GM13976 (cell line): ENCODE data around the gene PEMT.

Experiments used
- DNase-seq: peaks from one replicate; pipeline ENCODE4 v3.0.0; 2012; ENCODE audit warnings: low spot score
- in situ Hi-C: fragments of 300-500 bp; cut with MboI; formaldehyde crosslinking; loops from one replicate; pipeline ENCODE4 v1.12.0; 2022; ENCODE audit warnings: low sequenced_read_pairs, mixed read lengths, inconsistent platforms; ENCODE audit not compliant: unreplicated experiment
- TF ChIP-seq, protein P1 (sequence below): IDR thresholded peaks from 2 replicates; pipeline ENCODE4 v1.5.1; 2012; ENCODE audit warnings: borderline replicate concordance, mild to moderate bottlenecking; ENCODE audit not compliant: insufficient read depth; ENCODE audit errors: extremely low read depth, missing control alignments, control extremely low read depth

PEMT gene

DNA sequence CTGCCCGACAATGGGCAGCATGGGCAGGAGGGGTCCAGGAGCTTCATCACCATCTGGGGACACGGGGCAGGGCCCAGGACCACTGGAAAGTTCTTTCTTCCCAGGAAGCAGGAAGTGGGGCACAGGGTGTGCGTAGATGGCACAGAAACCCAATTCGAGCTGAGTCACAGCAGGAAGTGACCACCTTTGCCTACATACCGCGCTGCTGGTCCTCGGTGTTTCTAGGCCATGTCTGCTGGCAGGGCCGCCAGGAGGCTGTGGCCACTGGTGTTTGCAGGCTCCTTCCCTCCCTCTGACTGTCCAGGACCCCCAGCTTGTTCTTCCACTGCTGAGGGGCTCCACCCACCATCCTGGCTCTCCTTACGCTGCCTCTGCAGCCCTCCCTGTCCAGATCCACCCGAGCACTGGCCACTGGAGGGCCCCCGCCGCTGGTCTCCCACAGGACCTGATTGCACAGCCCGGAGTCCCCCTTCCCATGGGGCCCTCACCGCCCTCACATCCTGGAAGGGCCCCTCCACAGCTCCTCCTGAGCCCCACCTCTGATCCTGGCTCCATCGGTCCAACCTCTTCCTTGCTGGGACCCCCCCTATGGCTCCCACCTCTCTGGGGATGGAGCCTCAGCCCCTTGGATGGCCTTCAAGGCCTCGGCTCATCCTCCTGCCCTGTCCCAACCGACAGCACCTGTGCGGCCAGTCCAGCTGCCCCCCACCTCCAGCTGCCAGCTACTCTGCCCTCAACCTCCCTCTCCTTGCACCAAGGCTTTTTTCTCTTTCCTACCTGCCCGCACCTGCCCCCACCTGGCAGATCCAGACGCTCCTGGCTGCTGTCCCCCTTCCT is 80.8 kb downstream of the PEMT start:
- in situ Hi-C loops, result no loop called here
- DNase-seq, result no peak
- TF ChIP-seq, protein P1, sequence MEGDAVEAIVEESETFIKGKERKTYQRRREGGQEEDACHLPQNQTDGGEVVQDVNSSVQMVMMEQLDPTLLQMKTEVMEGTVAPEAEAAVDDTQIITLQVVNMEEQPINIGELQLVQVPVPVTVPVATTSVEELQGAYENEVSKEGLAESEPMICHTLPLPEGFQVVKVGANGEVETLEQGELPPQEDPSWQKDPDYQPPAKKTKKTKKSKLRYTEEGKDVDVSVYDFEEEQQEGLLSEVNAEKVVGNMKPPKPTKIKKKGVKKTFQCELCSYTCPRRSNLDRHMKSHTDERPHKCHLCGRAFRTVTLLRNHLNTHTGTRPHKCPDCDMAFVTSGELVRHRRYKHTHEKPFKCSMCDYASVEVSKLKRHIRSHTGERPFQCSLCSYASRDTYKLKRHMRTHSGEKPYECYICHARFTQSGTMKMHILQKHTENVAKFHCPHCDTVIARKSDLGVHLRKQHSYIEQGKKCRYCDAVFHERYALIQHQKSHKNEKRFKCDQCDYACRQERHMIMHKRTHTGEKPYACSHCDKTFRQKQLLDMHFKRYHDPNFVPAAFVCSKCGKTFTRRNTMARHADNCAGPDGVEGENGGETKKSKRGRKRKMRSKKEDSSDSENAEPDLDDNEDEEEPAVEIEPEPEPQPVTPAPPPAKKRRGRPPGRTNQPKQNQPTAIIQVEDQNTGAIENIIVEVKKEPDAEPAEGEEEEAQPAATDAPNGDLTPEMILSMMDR, result no peak

DNA sequence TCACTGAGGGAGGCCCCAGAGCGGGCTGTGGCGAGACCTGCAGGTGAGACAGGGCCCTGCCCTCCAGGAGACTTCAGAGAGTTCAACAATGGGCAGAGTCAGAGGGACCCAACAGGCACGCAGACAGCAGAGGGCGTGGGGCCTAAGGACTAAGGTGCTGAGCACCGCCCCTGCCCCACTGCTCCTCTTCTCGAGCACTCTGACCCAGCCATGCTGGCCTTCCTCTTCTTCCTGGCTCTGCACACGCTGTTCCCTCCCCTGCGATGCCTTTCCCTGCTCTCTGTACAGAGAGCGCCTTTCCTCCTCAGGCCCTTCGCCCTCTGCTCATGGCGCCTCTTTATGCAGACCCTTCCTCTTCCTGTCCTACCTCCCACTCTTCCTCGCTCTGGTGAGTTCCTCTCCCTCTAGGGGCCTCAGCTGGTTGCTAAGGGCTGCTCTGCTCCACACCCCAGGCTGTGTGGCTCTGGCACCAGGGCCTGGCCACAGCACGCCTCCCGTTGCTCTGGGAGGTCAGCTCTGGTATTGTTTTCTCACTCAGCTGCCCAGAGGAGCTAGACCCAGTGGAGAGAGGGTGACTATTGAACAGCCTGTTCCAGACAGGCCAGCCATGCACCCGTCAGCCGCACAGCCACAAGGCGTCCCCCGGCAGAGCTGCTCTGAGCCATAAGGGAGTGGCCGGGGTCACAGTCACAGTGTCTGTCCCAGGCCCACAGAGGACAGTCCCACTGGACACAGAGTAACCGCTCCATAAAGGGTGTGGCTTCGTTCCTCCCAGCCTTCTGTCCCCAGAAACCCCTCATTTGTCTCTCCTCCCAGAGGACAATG is 81.7 kb downstream of the PEMT start:
- in situ Hi-C loops, result loop anchor here (10.0 kb wide), 1 partner anchor 135 kb away; no protein-coding TSS in a partner anchor
- no peak for DNase-seq

DNA sequence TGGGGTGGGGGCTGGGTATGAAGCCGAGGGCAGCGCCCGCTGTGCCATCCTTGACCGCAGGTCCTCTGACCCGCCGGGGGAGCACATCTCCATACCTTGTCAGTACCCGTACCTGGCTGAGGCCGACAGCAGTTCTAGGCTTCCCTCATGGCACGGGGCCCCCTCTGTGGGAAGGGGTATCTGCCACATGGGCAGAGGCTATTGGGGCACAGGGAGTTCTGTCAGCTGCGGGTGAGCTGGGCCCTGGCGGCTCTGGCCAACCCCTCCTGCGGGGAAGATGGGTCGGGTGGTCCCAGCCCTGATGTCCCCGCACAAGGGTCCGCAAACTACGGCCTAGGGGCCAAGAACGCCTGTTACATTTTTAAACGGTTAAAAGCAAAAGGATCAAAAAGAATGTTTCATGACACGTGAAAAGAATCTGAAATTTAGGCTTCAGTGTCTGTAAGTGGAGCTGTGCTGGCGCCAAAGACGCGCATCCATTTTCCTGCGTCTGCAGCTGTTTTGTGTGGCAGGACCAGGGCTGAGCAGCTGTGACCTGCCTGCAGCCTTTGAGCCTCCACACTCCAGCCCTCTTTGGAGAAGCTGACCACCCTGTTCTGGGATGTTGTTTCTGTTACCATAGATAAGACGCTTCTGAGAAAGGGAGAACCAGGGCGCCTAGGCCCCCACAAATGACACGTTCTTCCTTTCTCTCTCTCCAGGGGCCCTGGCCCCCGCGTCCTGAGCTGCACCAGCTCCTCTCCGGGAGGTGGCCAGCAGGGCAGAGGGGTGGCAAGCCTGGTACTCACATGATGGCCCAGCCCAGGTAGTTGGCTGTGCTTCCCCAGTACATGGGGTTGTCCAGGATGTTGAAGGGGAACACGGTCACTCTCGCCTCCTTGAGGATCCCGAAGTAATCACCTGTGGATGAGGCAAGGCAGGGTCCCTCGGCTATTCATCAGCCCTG is 82.6 kb downstream of the PEMT start:
- no peak for DNase-seq
- in situ Hi-C loops, result loop anchor here (10.0 kb wide), 1 partner anchor 136 kb away; no protein-coding TSS in a partner anchor

More for the DNA sequence above, 81.7 kb downstream of the PEMT start:
- TF ChIP-seq, protein P1, result no peak

DNA sequence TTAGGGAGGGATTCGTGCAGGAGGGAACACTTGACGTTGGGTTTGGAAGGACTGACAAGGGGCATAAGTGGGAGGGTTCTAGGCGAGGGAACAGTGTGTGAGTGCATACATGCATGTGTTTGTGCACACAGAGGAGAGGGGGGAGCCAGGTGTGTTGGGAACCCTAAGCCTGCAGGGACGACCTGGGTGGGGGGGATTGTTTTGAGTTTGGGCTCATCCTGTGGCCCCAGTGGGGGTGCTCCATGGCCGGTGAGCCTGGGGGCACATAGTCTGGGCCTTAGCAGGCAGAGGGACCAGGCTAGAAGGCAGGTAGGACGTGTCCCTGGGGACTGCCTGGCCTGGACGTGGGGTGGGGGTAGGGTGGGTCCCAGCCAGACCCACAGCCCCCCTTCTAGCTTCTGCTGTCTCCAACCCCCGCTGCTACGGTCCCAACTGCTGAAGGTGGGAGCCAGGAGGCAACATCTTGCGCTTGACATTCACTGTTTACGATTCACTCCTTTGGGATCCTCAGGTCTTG is 83.4 kb downstream of the PEMT start:
- in situ Hi-C loops, result loop anchor here (10.0 kb wide), 1 partner anchor 137 kb away; no protein-coding TSS in a partner anchor
- TF ChIP-seq, protein P1, result no peak
- no peak for DNase-seq

More for the DNA sequence above, 82.6 kb downstream of the PEMT start:
- TF ChIP-seq, protein P1, result no peak

DNA sequence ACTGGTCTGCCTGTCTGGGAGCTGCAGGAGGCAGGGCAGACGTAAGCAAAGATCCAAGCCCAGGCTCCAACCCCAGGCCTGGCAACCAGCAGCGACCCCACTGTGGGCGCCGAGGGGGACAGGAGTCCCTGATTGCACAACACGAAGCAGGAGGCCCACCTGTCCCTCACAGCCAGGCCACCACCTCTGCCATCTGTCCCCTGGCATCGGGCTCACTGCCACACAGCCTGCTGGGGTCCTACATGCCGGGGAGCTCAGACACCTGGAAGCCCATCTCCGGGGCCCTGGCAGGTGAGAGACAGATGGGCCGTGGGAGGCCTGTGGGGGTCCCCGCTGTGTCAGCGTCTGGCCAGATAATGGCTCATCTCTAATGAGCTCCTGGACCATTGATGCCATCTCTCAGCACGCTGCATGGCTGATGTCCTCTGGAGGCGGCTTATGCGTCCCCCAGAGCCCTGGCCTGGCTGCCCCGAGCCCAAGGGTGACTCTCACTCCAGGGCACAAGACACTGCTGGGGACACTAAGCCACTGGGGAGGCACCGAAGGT is 84.0 kb downstream of the PEMT start:
- TF ChIP-seq, protein P1, result no peak
- in situ Hi-C loops, result loop anchor here (10.0 kb wide), 1 partner anchor 137 kb away; no protein-coding TSS in a partner anchor
- no peak for DNase-seq
